ENCODE data around the gene MB21D2. TPM values are rescaled to one million over a fixed set of nuclear protein-coding genes. Genes with fewer than 3 reads are reported as not detected.

MB21D2 gene
- total RNA-seq, 1 donor from 2014 or later, result 11.0 TPM

GRCh38 chr3:192904632-192905289 is 12.9 kb downstream of the MB21D2 start:
- Histone ChIP-seq H3K36me3 (ENCODE audit: insufficient read depth, low read length) (no peaks in the 10 kb centered on the region), H3K9me3 (ENCODE audit: insufficient read depth, low read depth, low read length) (peaks cover 3% of the 10 kb centered on the region), H2AFZ (ENCODE audit: low read depth, low read length) (no peak overlapping the region), H3K9ac (ENCODE audit: low read length) (peak overlapping the region; percentile 9), H3K4me2 (ENCODE audit: low read length) (no peak overlapping the region), H4K20me1 (ENCODE audit: insufficient read depth, low read length) (peaks cover 12% of the 10 kb centered on the region), H3K79me2 (ENCODE audit: insufficient read depth, low read length) (peaks cover 78% of the 10 kb centered on the region), H3K4me3 (ENCODE audit: insufficient read depth, low read depth, low read length) (no peak overlapping the region), H3K4me1 (ENCODE audit: insufficient read depth, low read length) (peaks cover 21% of the 10 kb centered on the region), H3K27me3 (ENCODE audit: insufficient read depth, low read length) (no peaks in the 10 kb centered on the region), H3K27ac (ENCODE audit: low read depth, low read length) (no peak overlapping the region)
- Mint-ChIP-seq H3K4me1 (ENCODE audit: low read depth, unreplicated experiment) (peaks cover 28% of the 10 kb centered on the region), H3K36me3 (ENCODE audit: low read depth, unreplicated experiment) (peaks cover 7% of the 10 kb centered on the region), H3K9me3 (ENCODE audit: unreplicated experiment) (no peaks in the 10 kb centered on the region), H3K4me3 (ENCODE audit: unreplicated experiment) (no peak overlapping the region), H3K27ac (ENCODE audit: unreplicated experiment) (no peak overlapping the region), H3K27me3 (ENCODE audit: low read depth, unreplicated experiment) (no peaks in the 10 kb centered on the region)
- FAIRE-seq (no peak), DNase-seq (ENCODE audit: low read depth) (peak; percentile 22)
- TF ChIP-seq, protein P1, sequence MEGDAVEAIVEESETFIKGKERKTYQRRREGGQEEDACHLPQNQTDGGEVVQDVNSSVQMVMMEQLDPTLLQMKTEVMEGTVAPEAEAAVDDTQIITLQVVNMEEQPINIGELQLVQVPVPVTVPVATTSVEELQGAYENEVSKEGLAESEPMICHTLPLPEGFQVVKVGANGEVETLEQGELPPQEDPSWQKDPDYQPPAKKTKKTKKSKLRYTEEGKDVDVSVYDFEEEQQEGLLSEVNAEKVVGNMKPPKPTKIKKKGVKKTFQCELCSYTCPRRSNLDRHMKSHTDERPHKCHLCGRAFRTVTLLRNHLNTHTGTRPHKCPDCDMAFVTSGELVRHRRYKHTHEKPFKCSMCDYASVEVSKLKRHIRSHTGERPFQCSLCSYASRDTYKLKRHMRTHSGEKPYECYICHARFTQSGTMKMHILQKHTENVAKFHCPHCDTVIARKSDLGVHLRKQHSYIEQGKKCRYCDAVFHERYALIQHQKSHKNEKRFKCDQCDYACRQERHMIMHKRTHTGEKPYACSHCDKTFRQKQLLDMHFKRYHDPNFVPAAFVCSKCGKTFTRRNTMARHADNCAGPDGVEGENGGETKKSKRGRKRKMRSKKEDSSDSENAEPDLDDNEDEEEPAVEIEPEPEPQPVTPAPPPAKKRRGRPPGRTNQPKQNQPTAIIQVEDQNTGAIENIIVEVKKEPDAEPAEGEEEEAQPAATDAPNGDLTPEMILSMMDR (IDR thresholded peaks at IDR 0.05; ENCODE audit: insufficient read depth, low read depth, low read length), result no peak
- no peak for TF ChIP-seq EZH2 (IDR thresholded peaks at IDR 0.05; ENCODE audit: insufficient read depth, low read length)

DNA sequence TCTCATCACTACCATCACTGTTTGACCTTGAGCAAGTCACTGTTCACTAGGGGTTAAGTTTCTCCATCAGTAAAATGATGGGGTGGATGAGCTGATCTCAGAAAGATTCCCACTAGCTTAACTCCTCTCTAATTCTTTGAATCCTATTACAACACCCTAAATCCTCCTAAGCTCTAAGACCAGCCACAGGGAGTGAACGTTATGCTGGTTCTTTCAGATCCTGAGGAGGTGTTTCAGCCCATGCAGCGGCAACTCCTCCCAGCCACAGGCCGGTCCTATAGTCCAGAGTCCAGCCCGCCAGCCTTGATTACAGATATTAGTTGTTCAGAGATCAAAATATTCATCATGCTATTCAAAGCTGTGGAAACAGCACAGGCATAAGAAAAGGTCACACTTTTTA is 15.1 kb downstream of the MB21D2 start:
- no peak overlapping the region for H3K4me3 ChIP-seq (ENCODE audit: insufficient read depth, low read depth, low read length)
- Mint-ChIP-seq H3K4me3 (ENCODE audit: unreplicated experiment) (no peak overlapping the region), H3K4me1 (ENCODE audit: low read depth, unreplicated experiment) (peaks cover 35% of the 10 kb centered on the region), H3K36me3 (ENCODE audit: low read depth, unreplicated experiment) (peaks cover 3% of the 10 kb centered on the region), H3K9me3 (ENCODE audit: unreplicated experiment) (no peaks in the 10 kb centered on the region), H3K27ac (ENCODE audit: unreplicated experiment) (no peak overlapping the region), H3K27me3 (ENCODE audit: low read depth, unreplicated experiment) (no peaks in the 10 kb centered on the region)
- no peak overlapping the region for H3K4me2 ChIP-seq (ENCODE audit: low read length)
- H3K27me3 ChIP-seq (ENCODE audit: insufficient read depth, low read length), result no peaks in the 10 kb centered on the region
- H3K9ac ChIP-seq (ENCODE audit: low read length), result no peak overlapping the region
- TF ChIP-seq EZH2 (IDR thresholded peaks at IDR 0.05; ENCODE audit: insufficient read depth, low read length), result no peak
- TF ChIP-seq, protein P1 (IDR thresholded peaks at IDR 0.05; ENCODE audit: insufficient read depth, low read depth, low read length), result no peak
- DNase-seq (ENCODE audit: low read depth) (no peak), FAIRE-seq (no peak)
- H3K36me3 ChIP-seq (ENCODE audit: insufficient read depth, low read length), result no peaks in the 10 kb centered on the region
- H3K27ac ChIP-seq (ENCODE audit: low read depth, low read length), result peak overlapping the region; percentile 90
- no peak overlapping the region for H2AFZ ChIP-seq (ENCODE audit: low read depth, low read length)
- H3K9me3 ChIP-seq (ENCODE audit: insufficient read depth, low read depth, low read length), result peaks cover 3% of the 10 kb centered on the region
- peaks cover 79% of the 10 kb centered on the region for H3K79me2 ChIP-seq (ENCODE audit: insufficient read depth, low read length)
- peaks cover 6% of the 10 kb centered on the region for H4K20me1 ChIP-seq (ENCODE audit: insufficient read depth, low read length)
- peaks cover 25% of the 10 kb centered on the region for H3K4me1 ChIP-seq (ENCODE audit: insufficient read depth, low read length)

- Histone ChIP-seq H3K27me3 (ENCODE audit: insufficient read depth, low read length) (no peaks in the 10 kb centered on the region), H3K9me3 (ENCODE audit: insufficient read depth, low read depth, low read length) (peaks cover 3% of the 10 kb centered on the region), H3K79me2 (ENCODE audit: insufficient read depth, low read length) (peaks cover 79% of the 10 kb centered on the region), H3K9ac (ENCODE audit: low read length) (peak overlapping the region; percentile 66), H4K20me1 (ENCODE audit: insufficient read depth, low read length) (no peaks in the 10 kb centered on the region), H3K27ac (ENCODE audit: low read depth, low read length) (peak overlapping the region; percentile 90), H3K36me3 (ENCODE audit: insufficient read depth, low read length) (no peaks in the 10 kb centered on the region), H2AFZ (ENCODE audit: low read depth, low read length) (no peak overlapping the region), H3K4me1 (ENCODE audit: insufficient read depth, low read length) (peaks cover 25% of the 10 kb centered on the region), H3K4me3 (ENCODE audit: insufficient read depth, low read depth, low read length) (no peak overlapping the region), H3K4me2 (ENCODE audit: low read length) (peak overlapping the region; percentile 70)
- peak; percentile 20 for FAIRE-seq
- Mint-ChIP-seq H3K9me3 (ENCODE audit: unreplicated experiment) (no peaks in the 10 kb centered on the region), H3K4me3 (ENCODE audit: unreplicated experiment) (no peak overlapping the region), H3K36me3 (ENCODE audit: low read depth, unreplicated experiment) (peaks cover 3% of the 10 kb centered on the region), H3K27me3 (ENCODE audit: low read depth, unreplicated experiment) (no peaks in the 10 kb centered on the region), H3K27ac (ENCODE audit: unreplicated experiment) (peak overlapping the region; percentile 64), H3K4me1 (ENCODE audit: low read depth, unreplicated experiment) (peaks cover 32% of the 10 kb centered on the region)
- peak; percentile 99 for DNase-seq (ENCODE audit: low read depth)
- no peak for TF ChIP-seq EZH2 (IDR thresholded peaks at IDR 0.05; ENCODE audit: insufficient read depth, low read length)
- TF ChIP-seq, protein P1 (IDR thresholded peaks at IDR 0.05; ENCODE audit: insufficient read depth, low read depth, low read length), result no peak
These were observed 16.2 kb downstream of the MB21D2 start for GRCh38 chr3:192901435-192901834.
